Mononuclear cell (primary cell): ENCODE results near the gene NHERF2. TPM values are rescaled to one million over a fixed set of nuclear protein-coding genes. Genes with fewer than 3 reads are reported as not detected.

Experiments used
- H3K27me3 ChIP-seq: 2 replicates; pipeline ENCODE4 v1.6.0; 2011; ENCODE audit warnings: low read length, control low read depth; ENCODE audit not compliant: insufficient read depth
- H3K4me1 ChIP-seq: 2 replicates; pipeline ENCODE4 v1.5.1; 2011; ENCODE audit warnings: mild to moderate bottlenecking, low read length, control low read depth; ENCODE audit not compliant: insufficient read depth
- H3K4me3 ChIP-seq: 2 replicates; pipeline ENCODE4 v1.5.1; 2011; ENCODE audit warnings: mild to moderate bottlenecking, low read length, moderate library complexity
- H3K9me3 ChIP-seq: 2 replicates; pipeline ENCODE4 v1.5.1; 2011; ENCODE audit warnings: low read depth, mild to moderate bottlenecking, control low read depth, low read length
- total RNA-seq: library from RNA; depleted of rRNA; stranded (reverse); fragments of >200 nt; gene quantifications from one replicate; pipeline ENCODE4 v1.2.3, GENCODE V29; 2012

The NHERF2 gene
- total RNA-seq, 1 donor: 0.84 TPM

GRCh38 chr16:2078691-2079090 is 52.0 kb downstream of the NHERF2 start:
- H3K4me3 ChIP-seq: no peak overlapping the region
- H3K4me1 ChIP-seq: no peaks in the 10 kb centered on the region
- H3K9me3 ChIP-seq: no peaks in the 10 kb centered on the region
- H3K27me3 ChIP-seq: no peaks in the 10 kb centered on the region

- H3K9me3 ChIP-seq: no peaks in the 10 kb centered on the region
- no peak overlapping the region for H3K4me3 ChIP-seq
- no peaks in the 10 kb centered on the region for H3K27me3 ChIP-seq
- H3K4me1 ChIP-seq: no peaks in the 10 kb centered on the region
Measured at GRCh38 chr16:2079311-2079800, 52.7 kb downstream of the NHERF2 start.

GRCh38 chr16:2079991-2080390 is 53.3 kb downstream of the NHERF2 start:
- H3K4me1 ChIP-seq: no peaks in the 10 kb centered on the region
- no peaks in the 10 kb centered on the region for H3K9me3 ChIP-seq
- H3K4me3 ChIP-seq: no peak overlapping the region
- H3K27me3 ChIP-seq: no peaks in the 10 kb centered on the region

GRCh38 chr16:2081201-2082084 is 54.7 kb downstream of the NHERF2 start:
- Histone ChIP-seq H3K4me3 (no peak overlapping the region), H3K4me1 (no peaks in the 10 kb centered on the region), H3K9me3 (no peaks in the 10 kb centered on the region), H3K27me3 (no peaks in the 10 kb centered on the region)

GRCh38 chr16:2082171-2082982 is 55.7 kb downstream of the NHERF2 start:
- Histone ChIP-seq H3K27me3 (no peaks in the 10 kb centered on the region), H3K4me1 (no peaks in the 10 kb centered on the region), H3K9me3 (no peaks in the 10 kb centered on the region), H3K4me3 (no peak overlapping the region)

GRCh38 chr16:2082983-2083364 is 56.3 kb downstream of the NHERF2 start:
- no peaks in the 10 kb centered on the region for H3K4me1 ChIP-seq
- no peaks in the 10 kb centered on the region for H3K9me3 ChIP-seq
- no peaks in the 10 kb centered on the region for H3K27me3 ChIP-seq
- no peak overlapping the region for H3K4me3 ChIP-seq

GRCh38 chr16:2083409-2083808 is 56.7 kb downstream of the NHERF2 start:
- H3K4me3 ChIP-seq: no peak overlapping the region
- H3K27me3 ChIP-seq: no peaks in the 10 kb centered on the region
- H3K9me3 ChIP-seq: no peaks in the 10 kb centered on the region
- no peaks in the 10 kb centered on the region for H3K4me1 ChIP-seq

GRCh38 chr16:2083876-2084780 is 57.4 kb downstream of the NHERF2 start:
- Histone ChIP-seq H3K4me3 (no peak overlapping the region), H3K9me3 (no peaks in the 10 kb centered on the region), H3K27me3 (no peaks in the 10 kb centered on the region), H3K4me1 (no peaks in the 10 kb centered on the region)

- Histone ChIP-seq H3K9me3 (no peaks in the 10 kb centered on the region), H3K4me1 (no peaks in the 10 kb centered on the region), H3K4me3 (no peak overlapping the region), H3K27me3 (no peaks in the 10 kb centered on the region)
Measured at GRCh38 chr16:2084895-2085625, 58.4 kb downstream of the NHERF2 start.

- Histone ChIP-seq H3K27me3 (no peaks in the 10 kb centered on the region), H3K4me3 (no peak overlapping the region), H3K9me3 (no peaks in the 10 kb centered on the region), H3K4me1 (no peaks in the 10 kb centered on the region)
Measured at GRCh38 chr16:2085669-2086068, 59.0 kb downstream of the NHERF2 start.

GRCh38 chr16:2086106-2086742 is 59.5 kb downstream of the NHERF2 start:
- H3K27me3 ChIP-seq: no peaks in the 10 kb centered on the region
- H3K4me3 ChIP-seq: no peak overlapping the region
- H3K9me3 ChIP-seq: no peaks in the 10 kb centered on the region
- H3K4me1 ChIP-seq: no peaks in the 10 kb centered on the region

- no peaks in the 10 kb centered on the region for H3K9me3 ChIP-seq
- H3K27me3 ChIP-seq: no peaks in the 10 kb centered on the region
- no peak overlapping the region for H3K4me3 ChIP-seq
- no peaks in the 10 kb centered on the region for H3K4me1 ChIP-seq
Measured at GRCh38 chr16:2086812-2087747, 60.4 kb downstream of the NHERF2 start.
